HUES6 (cell line): ENCODE data around the gene FRMPD4.

ENCODE experiments used
- H3K27ac ChIP-seq: 2 replicates; pipeline ENCODE4 v1.7.0; 2013; ENCODE audit warnings: low read depth, mild to moderate bottlenecking, low read length, inconsistent platforms
- H3K27me3 ChIP-seq: 2 replicates; pipeline ENCODE4 v1.6.1; 2013; ENCODE audit warnings: low read length; ENCODE audit not compliant: control insufficient read depth, insufficient read depth
- H3K36me3 ChIP-seq: 2 replicates; pipeline ENCODE4 v1.6.1; 2013; ENCODE audit warnings: low read length; ENCODE audit not compliant: control insufficient read depth, insufficient read depth
- H3K4me1 ChIP-seq: 2 replicates; pipeline ENCODE4 v1.6.1; 2013; ENCODE audit warnings: low read length; ENCODE audit not compliant: control insufficient read depth, insufficient read depth
- H3K4me3 ChIP-seq: 2 replicates; pipeline ENCODE4 v1.5.1; 2013; ENCODE audit warnings: low read depth, low read length
- H3K9ac ChIP-seq: one replicate; pipeline ENCODE4 v1.6.1; 2013; ENCODE audit warnings: mild to moderate bottlenecking, low read length
- H3K9me3 ChIP-seq: 2 replicates; pipeline ENCODE4 v1.6.1; 2013; ENCODE audit warnings: low read depth, low read length; ENCODE audit not compliant: control insufficient read depth, insufficient read depth

The FRMPD4 gene

GRCh38 chrX:12452268-12452667 is 314.0 kb downstream of the FRMPD4 start:
- no peaks in the 10 kb centered on the region; the same call in 1 of the 2 replicates for H3K27me3 ChIP-seq
- H3K27ac ChIP-seq, result no peak overlapping the region
- no peaks in the 10 kb centered on the region for H3K4me1 ChIP-seq
- H3K4me3 ChIP-seq, result no peak overlapping the region
- H3K9ac ChIP-seq, result no peak overlapping the region
- no peaks in the 10 kb centered on the region for H3K36me3 ChIP-seq
- no peaks in the 10 kb centered on the region for H3K9me3 ChIP-seq

GRCh38 chrX:12460929-12461328 is 322.7 kb downstream of the FRMPD4 start:
- no peaks in the 10 kb centered on the region for H3K4me1 ChIP-seq

GRCh38 chrX:12463052-12463451 is 324.8 kb downstream of the FRMPD4 start:
- Histone ChIP-seq H3K4me1 (no peaks in the 10 kb centered on the region), H3K36me3 (no peaks in the 10 kb centered on the region), H3K9ac (no peak overlapping the region), H3K27ac (no peak overlapping the region), H3K27me3 (no peaks in the 10 kb centered on the region), H3K9me3 (no peaks in the 10 kb centered on the region), H3K4me3 (no peak overlapping the region)

More at GRCh38 chrX:12460929-12461328, 322.7 kb downstream of the FRMPD4 start:
- no peaks in the 10 kb centered on the region for H3K36me3 ChIP-seq
- no peak overlapping the region for H3K4me3 ChIP-seq
- H3K27me3 ChIP-seq, result no peaks in the 10 kb centered on the region; the same call in 1 of the 2 replicates
- no peak overlapping the region for H3K9ac ChIP-seq
- no peak overlapping the region for H3K27ac ChIP-seq
- no peaks in the 10 kb centered on the region for H3K9me3 ChIP-seq

GRCh38 chrX:12463873-12464272 is 325.6 kb downstream of the FRMPD4 start:
- Histone ChIP-seq H3K27me3 (no peaks in the 10 kb centered on the region; the same call in 1 of the 2 replicates), H3K9ac (no peak overlapping the region), H3K9me3 (no peaks in the 10 kb centered on the region), H3K4me1 (no peaks in the 10 kb centered on the region), H3K36me3 (no peaks in the 10 kb centered on the region), H3K27ac (no peak overlapping the region), H3K4me3 (no peak overlapping the region)

- Histone ChIP-seq H3K27ac (no peak overlapping the region), H3K9me3 (no peaks in the 10 kb centered on the region), H3K27me3 (no peaks in the 10 kb centered on the region; the same call in 1 of the 2 replicates), H3K36me3 (no peaks in the 10 kb centered on the region), H3K9ac (no peak overlapping the region), H3K4me1 (no peaks in the 10 kb centered on the region), H3K4me3 (no peak overlapping the region)
These were observed 329.0 kb downstream of the FRMPD4 start for GRCh38 chrX:12467321-12467720.

GRCh38 chrX:12469296-12469695 is 331.0 kb downstream of the FRMPD4 start:
- H3K4me1 ChIP-seq, result no peaks in the 10 kb centered on the region
- H3K9me3 ChIP-seq, result no peaks in the 10 kb centered on the region
- H3K27ac ChIP-seq, result no peak overlapping the region
- no peak overlapping the region for H3K9ac ChIP-seq
- no peaks in the 10 kb centered on the region; the same call in 1 of the 2 replicates for H3K27me3 ChIP-seq
- H3K4me3 ChIP-seq, result no peak overlapping the region
- no peaks in the 10 kb centered on the region for H3K36me3 ChIP-seq

- no peak overlapping the region for H3K9ac ChIP-seq
- H3K27ac ChIP-seq, result no peak overlapping the region
- H3K36me3 ChIP-seq, result no peaks in the 10 kb centered on the region
- no peaks in the 10 kb centered on the region for H3K9me3 ChIP-seq
- H3K4me1 ChIP-seq, result no peaks in the 10 kb centered on the region
- H3K4me3 ChIP-seq, result no peak overlapping the region
- H3K27me3 ChIP-seq, result no peaks in the 10 kb centered on the region; the same call in 1 of the 2 replicates
These were observed 332.8 kb downstream of the FRMPD4 start for GRCh38 chrX:12471061-12471460.

- Histone ChIP-seq H3K4me1 (no peaks in the 10 kb centered on the region), H3K4me3 (no peak overlapping the region), H3K9ac (no peak overlapping the region), H3K27ac (no peak overlapping the region), H3K36me3 (no peaks in the 10 kb centered on the region), H3K9me3 (no peaks in the 10 kb centered on the region), H3K27me3 (no peaks in the 10 kb centered on the region; the same call in 1 of the 2 replicates)
These were observed 342.7 kb downstream of the FRMPD4 start for GRCh38 chrX:12480956-12481355.

GRCh38 chrX:12488220-12488619 is 349.9 kb downstream of the FRMPD4 start:
- H3K4me3 ChIP-seq, result no peak overlapping the region
- no peak overlapping the region for H3K27ac ChIP-seq
- no peaks in the 10 kb centered on the region for H3K36me3 ChIP-seq
- H3K27me3 ChIP-seq, result no peaks in the 10 kb centered on the region; the same call in 1 of the 2 replicates
- H3K9ac ChIP-seq, result no peak overlapping the region
- peaks cover 7% of the 10 kb centered on the region for H3K4me1 ChIP-seq
- H3K9me3 ChIP-seq, result no peaks in the 10 kb centered on the region

GRCh38 chrX:12488771-12489170 is 350.5 kb downstream of the FRMPD4 start:
- Histone ChIP-seq H3K9me3 (no peaks in the 10 kb centered on the region), H3K4me1 (peaks cover 7% of the 10 kb centered on the region), H3K27me3 (no peaks in the 10 kb centered on the region; the same call in 1 of the 2 replicates), H3K9ac (no peak overlapping the region), H3K4me3 (no peak overlapping the region), H3K36me3 (no peaks in the 10 kb centered on the region), H3K27ac (no peak overlapping the region)

- Histone ChIP-seq H3K27ac (no peak overlapping the region), H3K9ac (no peak overlapping the region), H3K4me1 (peaks cover 7% of the 10 kb centered on the region), H3K4me3 (no peak overlapping the region), H3K9me3 (no peaks in the 10 kb centered on the region), H3K27me3 (no peaks in the 10 kb centered on the region; the same call in 1 of the 2 replicates), H3K36me3 (no peaks in the 10 kb centered on the region)
These were observed 351.1 kb downstream of the FRMPD4 start for GRCh38 chrX:12489341-12489740.
